Astrocyte (in vitro differentiated cells and primary cell): ENCODE data around the gene SIX3. TPM values are rescaled to one million over a fixed set of nuclear protein-coding genes. Genes with fewer than 3 reads are reported as not detected.

Experiments
- DNase-seq: peaks from one replicate; pipeline ENCODE4 v3.0.0-alpha.2; 2010; ENCODE audit warnings: low read depth
- FAIRE-seq: peaks from 2 replicates; lab custom pipeline; 2011; peaks lifted over from hg19 to GRCh38; lab: Jason Lieb, UNC
- H2AFZ ChIP-seq: 2 replicates; pipeline ENCODE4 v1.6.0; 2012; ENCODE audit warnings: low read depth, low read length, inconsistent platforms
- H3K27ac ChIP-seq: 2 replicates; pipeline ENCODE4 v1.5.1; 2011; ENCODE audit warnings: low read depth, low read length, inconsistent platforms
- H3K27me3 ChIP-seq: 2 replicates; pipeline ENCODE4 v1.6.0; 2011; ENCODE audit warnings: low read length, inconsistent platforms; ENCODE audit not compliant: insufficient read depth
- H3K36me3 ChIP-seq: 2 replicates; pipeline ENCODE4 v1.5.1; 2011; ENCODE audit warnings: low read length, inconsistent platforms; ENCODE audit not compliant: insufficient read depth
- H3K4me1 ChIP-seq: 2 replicates; pipeline ENCODE4 v1.5.1; 2011; ENCODE audit warnings: low read length, inconsistent platforms; ENCODE audit not compliant: insufficient read depth
- H3K4me2 ChIP-seq: 2 replicates; pipeline ENCODE4 v1.6.0; 2012; ENCODE audit warnings: low read length, inconsistent platforms
- H3K4me3 ChIP-seq: 2 replicates; pipeline ENCODE4 v1.5.1; 2011; ENCODE audit warnings: low read depth, mild to moderate bottlenecking, low read length, inconsistent platforms; ENCODE audit not compliant: insufficient read depth
- H3K79me2 ChIP-seq: 2 replicates; pipeline ENCODE4 v1.6.0; 2012; ENCODE audit warnings: mild to moderate bottlenecking, low read length, inconsistent platforms; ENCODE audit not compliant: insufficient read depth
- H3K9ac ChIP-seq: 2 replicates; pipeline ENCODE4 v1.6.0; 2012; ENCODE audit warnings: mild to moderate bottlenecking, low read length, inconsistent platforms
- H3K9me3 ChIP-seq: 2 replicates; pipeline ENCODE4 v1.5.1; 2012; ENCODE audit warnings: low read depth, mild to moderate bottlenecking, low read length, inconsistent platforms; ENCODE audit not compliant: insufficient read depth
- H4K20me1 ChIP-seq: 2 replicates; pipeline ENCODE4 v1.6.0; 2012; ENCODE audit warnings: low read length, inconsistent platforms; ENCODE audit not compliant: insufficient read depth
- H3K27ac Mint-ChIP-seq: one replicate; pipeline ENCODE4 v1.8.0; 2021; ENCODE audit warnings: mild to moderate bottlenecking, mixed read lengths; ENCODE audit not compliant: unreplicated experiment
- H3K27me3 Mint-ChIP-seq: one replicate; pipeline ENCODE4 v1.8.0; 2021; ENCODE audit warnings: low read depth, mixed read lengths; ENCODE audit not compliant: unreplicated experiment
- H3K36me3 Mint-ChIP-seq: one replicate; pipeline ENCODE4 v1.8.0; 2021; ENCODE audit warnings: low read depth, mixed read lengths; ENCODE audit not compliant: unreplicated experiment
- H3K4me1 Mint-ChIP-seq: one replicate; pipeline ENCODE4 v1.8.0; 2021; ENCODE audit warnings: low read depth, mixed read lengths; ENCODE audit not compliant: unreplicated experiment
- H3K4me3 Mint-ChIP-seq: one replicate; pipeline ENCODE4 v1.8.0; 2021; ENCODE audit warnings: mild to moderate bottlenecking, moderate library complexity, mixed read lengths; ENCODE audit not compliant: unreplicated experiment
- H3K9me3 Mint-ChIP-seq: one replicate; pipeline ENCODE4 v1.8.0; 2021; ENCODE audit warnings: mild to moderate bottlenecking, mixed read lengths; ENCODE audit not compliant: unreplicated experiment
- EZH2 ChIP-seq: IDR thresholded peaks from 2 replicates; pipeline ENCODE4 v1.6.1; 2012; ENCODE audit warnings: mild to moderate bottlenecking, low read length, inconsistent platforms; ENCODE audit not compliant: insufficient read depth
- total RNA-seq: library from RNA; stranded (reverse); gene quantifications from 2 replicates; pipeline ENCODE4 v1.2.1, GENCODE V29; 2021
- TF ChIP-seq, protein P1 (sequence below): IDR thresholded peaks from 2 replicates; pipeline ENCODE4 v1.5.1; 2011; ENCODE audit warnings: low read depth, mild to moderate bottlenecking, inconsistent platforms, low read length, moderate library complexity; ENCODE audit not compliant: insufficient read depth

SIX3 gene
- total RNA-seq, 1 donor from 2014 or later = 1.7 TPM

DNA sequence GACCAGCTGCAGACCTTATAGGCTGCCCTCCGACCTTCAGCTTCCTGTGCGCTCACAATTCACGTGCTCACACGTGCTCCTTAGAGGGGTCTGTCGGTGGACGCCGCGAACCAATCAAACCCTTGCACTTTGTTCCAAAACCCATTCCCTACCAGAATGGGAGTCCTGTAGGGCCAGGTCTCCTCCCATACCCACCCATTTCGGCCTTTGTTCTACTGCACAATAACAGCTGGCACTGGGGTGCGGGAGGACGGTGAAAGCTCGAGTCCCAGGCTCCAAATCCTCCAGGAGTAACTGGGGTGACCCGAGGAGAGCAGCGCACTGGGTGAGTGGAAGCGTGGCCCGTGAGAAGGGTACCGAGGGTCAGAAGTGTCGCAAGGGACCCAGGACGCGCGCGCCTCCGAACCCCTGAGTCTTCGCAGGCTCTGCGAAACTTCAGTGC lies 13.0 kb downstream of the SIX3 start:
- H3K4me1 ChIP-seq = peaks cover 31% of the 10 kb centered on the region
- H3K27me3 Mint-ChIP-seq = peaks cover 66% of the 10 kb centered on the region
- H3K4me3 Mint-ChIP-seq = no peak overlapping the region
- H3K27me3 ChIP-seq = peaks cover 70% of the 10 kb centered on the region
- peaks cover 10% of the 10 kb centered on the region for H3K4me1 Mint-ChIP-seq
- FAIRE-seq (no peak), DNase-seq (no peak)
- H3K9ac ChIP-seq = no peak overlapping the region
- no peaks in the 10 kb centered on the region for H4K20me1 ChIP-seq
- H3K27ac ChIP-seq = no peak overlapping the region
- H2AFZ ChIP-seq = peak overlapping the region; percentile 62
- peak overlapping the region; percentile 85 for H3K4me2 ChIP-seq
- no peaks in the 10 kb centered on the region for H3K9me3 ChIP-seq
- H3K79me2 ChIP-seq = no peaks in the 10 kb centered on the region
- no peak for TF ChIP-seq EZH2
- TF ChIP-seq, protein P1, sequence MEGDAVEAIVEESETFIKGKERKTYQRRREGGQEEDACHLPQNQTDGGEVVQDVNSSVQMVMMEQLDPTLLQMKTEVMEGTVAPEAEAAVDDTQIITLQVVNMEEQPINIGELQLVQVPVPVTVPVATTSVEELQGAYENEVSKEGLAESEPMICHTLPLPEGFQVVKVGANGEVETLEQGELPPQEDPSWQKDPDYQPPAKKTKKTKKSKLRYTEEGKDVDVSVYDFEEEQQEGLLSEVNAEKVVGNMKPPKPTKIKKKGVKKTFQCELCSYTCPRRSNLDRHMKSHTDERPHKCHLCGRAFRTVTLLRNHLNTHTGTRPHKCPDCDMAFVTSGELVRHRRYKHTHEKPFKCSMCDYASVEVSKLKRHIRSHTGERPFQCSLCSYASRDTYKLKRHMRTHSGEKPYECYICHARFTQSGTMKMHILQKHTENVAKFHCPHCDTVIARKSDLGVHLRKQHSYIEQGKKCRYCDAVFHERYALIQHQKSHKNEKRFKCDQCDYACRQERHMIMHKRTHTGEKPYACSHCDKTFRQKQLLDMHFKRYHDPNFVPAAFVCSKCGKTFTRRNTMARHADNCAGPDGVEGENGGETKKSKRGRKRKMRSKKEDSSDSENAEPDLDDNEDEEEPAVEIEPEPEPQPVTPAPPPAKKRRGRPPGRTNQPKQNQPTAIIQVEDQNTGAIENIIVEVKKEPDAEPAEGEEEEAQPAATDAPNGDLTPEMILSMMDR = no peak
- peaks cover 9% of the 10 kb centered on the region for H3K9me3 Mint-ChIP-seq
- no peaks in the 10 kb centered on the region for H3K36me3 ChIP-seq
- H3K4me3 ChIP-seq = no peak overlapping the region
- no peak overlapping the region for H3K27ac Mint-ChIP-seq
- peaks cover 4% of the 10 kb centered on the region for H3K36me3 Mint-ChIP-seq

DNA sequence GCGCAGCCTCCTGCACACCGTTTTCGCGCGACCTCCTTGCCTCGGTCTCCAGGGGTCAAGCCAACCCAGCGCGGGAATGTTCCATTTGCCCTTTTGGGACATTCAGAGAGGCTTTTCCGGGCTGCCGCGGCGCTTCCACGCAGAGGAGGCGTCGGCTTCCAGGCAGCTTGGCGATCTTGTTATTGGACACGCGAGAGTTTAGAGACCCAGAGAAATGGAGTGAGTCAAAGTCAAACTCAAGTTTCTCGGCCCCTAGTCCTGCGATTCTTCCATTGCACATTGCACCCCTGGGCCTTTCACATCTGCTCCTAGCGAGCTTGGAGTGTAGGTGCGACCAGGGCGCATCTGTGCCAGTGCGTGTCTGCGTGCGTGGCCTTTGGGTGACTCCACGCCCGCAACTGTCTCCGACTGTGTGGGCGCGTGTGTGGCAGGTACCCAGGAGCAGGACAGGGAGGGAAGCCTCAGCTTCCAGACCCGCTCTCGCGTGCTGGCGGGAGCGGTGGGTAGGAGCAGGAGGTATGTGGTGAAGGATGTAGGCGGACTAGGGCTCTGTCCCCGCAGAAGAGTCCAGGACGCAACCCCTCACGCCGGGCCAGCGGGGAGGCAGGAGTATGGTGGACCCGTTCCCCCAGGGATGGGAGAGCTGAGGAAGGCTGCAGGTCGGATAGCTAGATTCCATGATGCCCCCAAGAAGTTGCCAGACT lies 13.5 kb downstream of the SIX3 start:
- Mint-ChIP-seq H3K4me1 (peaks cover 12% of the 10 kb centered on the region), H3K4me3 (peak overlapping the region; percentile 72), H3K9me3 (peaks cover 9% of the 10 kb centered on the region), H3K36me3 (peaks cover 4% of the 10 kb centered on the region), H3K27ac (no peak overlapping the region), H3K27me3 (peaks cover 65% of the 10 kb centered on the region)
- FAIRE-seq = no peak
- Histone ChIP-seq H3K9ac (no peak overlapping the region), H3K79me2 (no peaks in the 10 kb centered on the region), H4K20me1 (no peaks in the 10 kb centered on the region), H3K4me1 (peaks cover 28% of the 10 kb centered on the region), H3K27me3 (peaks cover 66% of the 10 kb centered on the region), H2AFZ (peak overlapping the region; percentile 62), H3K36me3 (no peaks in the 10 kb centered on the region), H3K9me3 (no peaks in the 10 kb centered on the region), H3K4me3 (peak overlapping the region; percentile 45), H3K4me2 (peak overlapping the region; percentile 85), H3K27ac (no peak overlapping the region)
- DNase-seq = no peak
- peak; percentile 90 for TF ChIP-seq EZH2
- TF ChIP-seq, protein P1 = no peak
